MM.1S (cell line): ENCODE results near the gene L3MBTL4.

Source experiments
- DNase-seq: peaks from one replicate; pipeline ENCODE4 v3.0.0-alpha.2; 2015
- H2AFZ ChIP-seq: fragments of 300-600 bp; sonication (generic); 2 replicates; pipeline ENCODE4 v1.6.0; 2016; ENCODE audit warnings: antibody characterized with exemption, low read length
- H3F3A ChIP-seq: fragments of 300-600 bp; sonication (generic); 2 replicates; pipeline ENCODE4 v1.6.1; 2016; ENCODE audit warnings: mild to moderate bottlenecking, antibody characterized with exemption, low read length, moderate library complexity, mixed read lengths; ENCODE audit not compliant: insufficient read depth
- H3K27ac ChIP-seq: fragments of 300-600 bp; sonication (generic); 2 replicates; pipeline ENCODE4 v1.5.1; 2016; ENCODE audit warnings: mild to moderate bottlenecking, low read length
- H3K27me3 ChIP-seq: fragments of 300-600 bp; sonication (generic); replicated peaks from 2 replicates; pipeline ENCODE4 v1.6.0; 2016; ENCODE audit warnings: low read length; ENCODE audit not compliant: insufficient read depth
- H3K36me3 ChIP-seq: fragments of 300-600 bp; sonication (generic); replicated peaks from 2 replicates; pipeline ENCODE4 v1.6.1; 2016; ENCODE audit warnings: mild to moderate bottlenecking, low read length, mixed read lengths; ENCODE audit not compliant: insufficient read depth
- H3K4me1 ChIP-seq: fragments of 300-600 bp; sonication (generic); 2 replicates; pipeline ENCODE4 v1.6.1; 2016; ENCODE audit warnings: low read length, mixed read lengths
- H3K4me2 ChIP-seq: fragments of 300-600 bp; sonication (generic); 2 replicates; pipeline ENCODE4 v1.6.0; 2016; ENCODE audit warnings: low read depth, low read length
- H3K4me3 ChIP-seq: fragments of 300-600 bp; sonication (generic); 2 replicates; pipeline ENCODE4 v1.5.1; 2016; ENCODE audit warnings: low read length, mixed read lengths
- H3K79me2 ChIP-seq: fragments of 300-600 bp; sonication (generic); 2 replicates; pipeline ENCODE4 v1.6.1; 2016; ENCODE audit warnings: mixed run types, low read length, mixed read lengths
- H3K9ac ChIP-seq: fragments of 300-600 bp; sonication (generic); 2 replicates; pipeline ENCODE4 v1.6.1; 2016; ENCODE audit warnings: low read length, mixed read lengths
- H3K9me2 ChIP-seq: fragments of 300-600 bp; sonication (generic); replicated peaks from 2 replicates; pipeline ENCODE4 v1.6.1; 2016; ENCODE audit warnings: mild to moderate bottlenecking, low read length, mixed read lengths; ENCODE audit not compliant: insufficient read depth
- H3K9me3 ChIP-seq: fragments of 300-600 bp; sonication (generic); replicated peaks from 2 replicates; pipeline ENCODE4 v1.6.1; 2016; ENCODE audit warnings: mild to moderate bottlenecking, low read length, mixed read lengths; ENCODE audit not compliant: insufficient read depth
- H4K20me1 ChIP-seq: fragments of 300-600 bp; sonication (generic); 2 replicates; pipeline ENCODE4 v1.6.1; 2016; ENCODE audit warnings: mild to moderate bottlenecking, low read length, moderate library complexity, mixed read lengths; ENCODE audit not compliant: insufficient read depth
- CTCF ChIP-seq: fragments of 300-600 bp; sonication (generic); IDR thresholded peaks from 2 replicates; pipeline ENCODE4 v1.5.1; 2016; ENCODE audit warnings: antibody characterized with exemption, low read length, mixed read lengths
- EZH2 ChIP-seq: fragments of 300-600 bp; sonication (generic); optimal IDR thresholded peaks from 2 replicates; pipeline ENCODE3; 2017; ENCODE audit warnings: low read depth, mild to moderate bottlenecking, antibody characterized with exemption, low read length, mixed read lengths
- EZH2phosphoT487 ChIP-seq: fragments of 300-600 bp; sonication (generic); IDR thresholded peaks from 2 replicates; pipeline ENCODE4 v1.6.1; 2018; ENCODE audit warnings: antibody characterized with exemption, low read length

Gene L3MBTL4

GRCh38 chr18:6365385-6365784, 49.3 kb downstream of the L3MBTL4 start:
- Histone ChIP-seq H3K79me2 (peaks cover 32% of the 10 kb centered on the region), H3K9me3 (no peaks in the 10 kb centered on the region), H3K9me2 (no peaks in the 10 kb centered on the region), H3K36me3 (no peaks in the 10 kb centered on the region), H3K4me3 (no peak overlapping the region), H3K27ac (no peak overlapping the region), H4K20me1 (no peaks in the 10 kb centered on the region), H3K4me1 (no peaks in the 10 kb centered on the region), H3K9ac (no peak overlapping the region), H3F3A (no peaks in the 10 kb centered on the region), H3K4me2 (no peak overlapping the region), H2AFZ (no peak overlapping the region), H3K27me3 (no peaks in the 10 kb centered on the region)
- no peak for DNase-seq
- no peak for TF ChIP-seq CTCF
- TF ChIP-seq EZH2: no peak
- TF ChIP-seq EZH2phosphoT487: no peak

- H3K9me2 ChIP-seq: no peaks in the 10 kb centered on the region
- TF ChIP-seq CTCF (no peak), EZH2phosphoT487 (no peak), EZH2 (no peak)
- H3K9me3 ChIP-seq: no peaks in the 10 kb centered on the region
- peaks cover 35% of the 10 kb centered on the region for H3K79me2 ChIP-seq
- H3K4me1 ChIP-seq: no peaks in the 10 kb centered on the region
- no peaks in the 10 kb centered on the region for H3F3A ChIP-seq
- no peak for DNase-seq
- H3K27ac ChIP-seq: no peak overlapping the region
- no peaks in the 10 kb centered on the region for H3K27me3 ChIP-seq
- H2AFZ ChIP-seq: no peak overlapping the region
- no peak overlapping the region for H3K4me2 ChIP-seq
- no peaks in the 10 kb centered on the region for H4K20me1 ChIP-seq
- no peak overlapping the region for H3K9ac ChIP-seq
- H3K36me3 ChIP-seq: no peaks in the 10 kb centered on the region
- H3K4me3 ChIP-seq: no peak overlapping the region
Observed at GRCh38 chr18:6363216-6363615, 51.5 kb downstream of the L3MBTL4 start.

- Histone ChIP-seq H3K4me2 (no peak overlapping the region), H3K9me2 (no peaks in the 10 kb centered on the region), H3F3A (no peaks in the 10 kb centered on the region), H3K79me2 (peaks cover 31% of the 10 kb centered on the region), H3K4me1 (no peaks in the 10 kb centered on the region), H3K36me3 (no peaks in the 10 kb centered on the region), H2AFZ (no peak overlapping the region), H4K20me1 (no peaks in the 10 kb centered on the region), H3K4me3 (no peak overlapping the region), H3K27ac (no peak overlapping the region), H3K9me3 (no peaks in the 10 kb centered on the region), H3K27me3 (no peaks in the 10 kb centered on the region), H3K9ac (no peak overlapping the region)
- no peak for DNase-seq
- no peak for TF ChIP-seq CTCF
- TF ChIP-seq EZH2phosphoT487: no peak
- TF ChIP-seq EZH2: no peak
Observed at GRCh38 chr18:6362559-6363129, 52.1 kb downstream of the L3MBTL4 start.
